ENCODE data around the gene GAST. TPM values are rescaled to one million over a fixed set of nuclear protein-coding genes. Genes with fewer than 3 reads are reported as not detected.

The GAST gene
- total RNA-seq, 1 donor from 2014 or later, result not detected

GRCh38 chr17:41731836-41732235 is 19.7 kb downstream of the GAST start:
- H3K27me3 Mint-ChIP-seq (ENCODE audit: low read depth, unreplicated experiment), result peaks cover 58% of the 10 kb centered on the region
- Histone ChIP-seq H3K4me2 (ENCODE audit: low read length) (no peak overlapping the region), H3K27me3 (ENCODE audit: insufficient read depth, low read length) (peaks cover 47% of the 10 kb centered on the region), H3K79me2 (ENCODE audit: insufficient read depth, low read length) (no peaks in the 10 kb centered on the region), H3K9ac (ENCODE audit: low read length) (no peak overlapping the region), H3K27ac (ENCODE audit: low read depth, low read length) (no peak overlapping the region), H3K36me3 (ENCODE audit: insufficient read depth, low read length) (no peaks in the 10 kb centered on the region), H2AFZ (ENCODE audit: low read depth, low read length) (no peak overlapping the region), H3K4me1 (ENCODE audit: insufficient read depth, low read length) (peaks cover 10% of the 10 kb centered on the region), H4K20me1 (ENCODE audit: insufficient read depth, low read length) (no peaks in the 10 kb centered on the region), H3K9me3 (ENCODE audit: insufficient read depth, low read depth, low read length) (no peaks in the 10 kb centered on the region), H3K4me3 (ENCODE audit: insufficient read depth, low read depth, low read length) (no peak overlapping the region)
- TF ChIP-seq EZH2 (IDR thresholded peaks at IDR 0.05; ENCODE audit: insufficient read depth, low read length), result no peak
- TF ChIP-seq CTCF (IDR thresholded peaks at IDR 0.05; ENCODE audit: insufficient read depth, low read depth, low read length), result no peak
- H3K4me1 Mint-ChIP-seq (ENCODE audit: low read depth, unreplicated experiment), result peaks cover 2% of the 10 kb centered on the region
- no peak overlapping the region for H3K4me3 Mint-ChIP-seq (ENCODE audit: unreplicated experiment)
- FAIRE-seq, result no peak
- no peak overlapping the region for H3K27ac Mint-ChIP-seq (ENCODE audit: unreplicated experiment)
- H3K9me3 Mint-ChIP-seq (ENCODE audit: unreplicated experiment), result no peaks in the 10 kb centered on the region
- DNase-seq (ENCODE audit: low read depth), result no peak
- no peaks in the 10 kb centered on the region for H3K36me3 Mint-ChIP-seq (ENCODE audit: low read depth, unreplicated experiment)

GRCh38 chr17:41733348-41734138 is 21.4 kb downstream of the GAST start:
- H2AFZ ChIP-seq (ENCODE audit: low read depth, low read length), result peak overlapping the region; percentile 78
- DNase-seq (ENCODE audit: low read depth) (no peak), FAIRE-seq (no peak)
- TF ChIP-seq CTCF (IDR thresholded peaks at IDR 0.05; ENCODE audit: insufficient read depth, low read depth, low read length) (no peak), EZH2 (IDR thresholded peaks at IDR 0.05; ENCODE audit: insufficient read depth, low read length) (peak; percentile 93)
- H3K36me3 ChIP-seq (ENCODE audit: insufficient read depth, low read length), result no peaks in the 10 kb centered on the region
- Mint-ChIP-seq H3K9me3 (ENCODE audit: unreplicated experiment) (no peaks in the 10 kb centered on the region), H3K4me1 (ENCODE audit: low read depth, unreplicated experiment) (peaks cover 2% of the 10 kb centered on the region), H3K27me3 (ENCODE audit: low read depth, unreplicated experiment) (peaks cover 58% of the 10 kb centered on the region), H3K4me3 (ENCODE audit: unreplicated experiment) (peak overlapping the region; percentile 78), H3K36me3 (ENCODE audit: low read depth, unreplicated experiment) (no peaks in the 10 kb centered on the region), H3K27ac (ENCODE audit: unreplicated experiment) (no peak overlapping the region)
- H3K9me3 ChIP-seq (ENCODE audit: insufficient read depth, low read depth, low read length), result no peaks in the 10 kb centered on the region
- peaks cover 56% of the 10 kb centered on the region for H3K27me3 ChIP-seq (ENCODE audit: insufficient read depth, low read length)
- no peaks in the 10 kb centered on the region for H3K79me2 ChIP-seq (ENCODE audit: insufficient read depth, low read length)
- no peak overlapping the region for H3K9ac ChIP-seq (ENCODE audit: low read length)
- peak overlapping the region; percentile 87 for H3K4me2 ChIP-seq (ENCODE audit: low read length)
- no peaks in the 10 kb centered on the region for H4K20me1 ChIP-seq (ENCODE audit: insufficient read depth, low read length)
- no peak overlapping the region for H3K4me3 ChIP-seq (ENCODE audit: insufficient read depth, low read depth, low read length)
- peaks cover 13% of the 10 kb centered on the region for H3K4me1 ChIP-seq (ENCODE audit: insufficient read depth, low read length)
- H3K27ac ChIP-seq (ENCODE audit: low read depth, low read length), result no peak overlapping the region

Measured in astrocyte (in vitro differentiated cells and primary cell).